ENCODE results near the gene SUMO3. TPM values are rescaled to one million over a fixed set of nuclear protein-coding genes. Genes with fewer than 3 reads are reported as not detected.

The SUMO3 gene
- total and polyA plus RNA-seq, 7 donors: 38.6 to 86.6 (median 62.1) TPM

DNA sequence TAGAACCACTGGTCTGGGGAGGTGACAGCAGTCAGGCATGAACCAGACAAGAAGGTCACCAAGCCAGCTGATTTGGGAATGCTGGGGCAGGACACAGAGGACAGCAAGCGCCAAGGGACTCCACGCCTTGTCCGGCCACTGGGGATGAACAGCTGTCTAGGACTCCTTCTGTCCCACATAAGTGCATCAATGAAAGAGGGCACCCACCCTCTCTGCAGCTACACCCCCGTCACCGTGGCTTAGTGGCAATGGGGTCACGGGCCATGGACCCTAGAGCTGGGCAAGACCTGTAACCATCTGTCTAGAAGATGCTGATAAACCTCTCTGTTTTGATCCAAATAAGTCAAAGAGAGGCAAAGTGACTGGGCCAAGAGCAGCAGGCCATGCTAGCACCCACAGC, 33.1 kb downstream of the SUMO3 start:
- intact Hi-C loops (cut with DNase I): no loop called here
- peaks cover 0 to 36% of the 10 kb centered on the region in 2 donors for H3K36me3 ChIP-seq (ENCODE audit: insufficient read depth in 1 of 2, low read depth in 1 of 2)
- ATAC-seq: peak in 2 of 4 donors; percentile 28 to 29
- H3K4me1 ChIP-seq: peaks cover 17% of the 10 kb centered on the region
- TF ChIP-seq, protein P1, sequence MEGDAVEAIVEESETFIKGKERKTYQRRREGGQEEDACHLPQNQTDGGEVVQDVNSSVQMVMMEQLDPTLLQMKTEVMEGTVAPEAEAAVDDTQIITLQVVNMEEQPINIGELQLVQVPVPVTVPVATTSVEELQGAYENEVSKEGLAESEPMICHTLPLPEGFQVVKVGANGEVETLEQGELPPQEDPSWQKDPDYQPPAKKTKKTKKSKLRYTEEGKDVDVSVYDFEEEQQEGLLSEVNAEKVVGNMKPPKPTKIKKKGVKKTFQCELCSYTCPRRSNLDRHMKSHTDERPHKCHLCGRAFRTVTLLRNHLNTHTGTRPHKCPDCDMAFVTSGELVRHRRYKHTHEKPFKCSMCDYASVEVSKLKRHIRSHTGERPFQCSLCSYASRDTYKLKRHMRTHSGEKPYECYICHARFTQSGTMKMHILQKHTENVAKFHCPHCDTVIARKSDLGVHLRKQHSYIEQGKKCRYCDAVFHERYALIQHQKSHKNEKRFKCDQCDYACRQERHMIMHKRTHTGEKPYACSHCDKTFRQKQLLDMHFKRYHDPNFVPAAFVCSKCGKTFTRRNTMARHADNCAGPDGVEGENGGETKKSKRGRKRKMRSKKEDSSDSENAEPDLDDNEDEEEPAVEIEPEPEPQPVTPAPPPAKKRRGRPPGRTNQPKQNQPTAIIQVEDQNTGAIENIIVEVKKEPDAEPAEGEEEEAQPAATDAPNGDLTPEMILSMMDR (IDR thresholded peaks at IDR 0.05): no peak
- H3K27me3 ChIP-seq (ENCODE audit: insufficient read depth in 3 of 3, low read length in 2 of 3): no peaks in the 10 kb centered on the region
- no peak for DNase-seq
- WGBS, 3 donors: 82 to 92% (median 88%) methylated on average over 6 of the region's 6 CpGs
- no peaks in the 10 kb centered on the region for H3K9me3 ChIP-seq
- no peak overlapping the region for H3K27ac ChIP-seq
- no peak overlapping the region for H3K4me3 ChIP-seq

GRCh38 chr21:44783020-44783696, 34.7 kb downstream of the SUMO3 start:
- TF ChIP-seq, protein P1 (IDR thresholded peaks at IDR 0.05): no peak
- no peak for DNase-seq
- peaks cover 25% of the 10 kb centered on the region for H3K4me1 ChIP-seq
- no peak for ATAC-seq
- intact Hi-C loops (cut with DNase I): no loop called here
- no peak overlapping the region for H3K27ac ChIP-seq
- no peaks in the 10 kb centered on the region for H3K27me3 ChIP-seq (ENCODE audit: insufficient read depth in 3 of 3, low read length in 2 of 3)
- WGBS, 3 donors: 85 to 98% (median 95%) methylated on average over 5 of the region's 5 CpGs
- peaks cover 0 to 39% of the 10 kb centered on the region in 2 donors for H3K36me3 ChIP-seq (ENCODE audit: insufficient read depth in 1 of 2, low read depth in 1 of 2)
- H3K9me3 ChIP-seq: no peaks in the 10 kb centered on the region
- no peak overlapping the region for H3K4me3 ChIP-seq

DNA sequence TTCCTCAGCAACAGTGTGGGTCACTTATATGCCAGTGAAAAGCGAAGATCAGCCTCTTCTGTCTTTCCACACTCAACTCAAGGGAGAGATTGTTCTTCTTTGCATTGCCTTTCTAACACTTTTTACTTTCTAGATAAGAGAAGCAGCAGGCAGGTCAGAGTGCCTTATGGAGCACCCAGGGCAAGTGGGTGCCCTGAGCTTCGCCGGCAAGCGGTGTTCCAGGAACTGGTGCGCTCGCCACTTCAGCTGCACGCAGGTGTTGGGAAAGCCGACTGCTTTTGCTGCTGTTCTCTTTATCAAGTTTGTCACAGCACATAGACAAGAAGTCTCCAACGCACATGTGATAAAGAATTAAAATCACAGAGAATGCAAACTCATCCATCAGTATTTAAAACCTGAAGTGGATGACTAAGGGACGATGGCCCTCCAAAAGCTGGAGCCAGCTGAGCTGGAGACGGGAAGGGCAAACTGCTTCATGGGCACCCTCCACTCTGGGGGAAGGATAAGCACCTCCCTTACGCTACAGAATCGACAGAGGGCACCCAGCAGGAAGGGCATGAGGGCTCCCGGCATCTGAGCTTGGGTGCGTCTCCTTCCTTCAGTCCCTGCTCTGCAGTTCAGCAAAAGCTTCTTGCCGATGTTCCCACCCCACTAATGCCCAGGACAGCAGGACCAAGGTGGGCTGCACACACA, 36.9 kb downstream of the SUMO3 start:
- Histone ChIP-seq H3K27ac (no peak overlapping the region), H3K36me3 (ENCODE audit: insufficient read depth in 1 of 2, low read depth in 1 of 2) (peaks cover 0 to 50% of the 10 kb centered on the region in 2 donors), H3K9me3 (no peaks in the 10 kb centered on the region), H3K4me1 (peaks cover 25% of the 10 kb centered on the region), H3K27me3 (ENCODE audit: insufficient read depth in 3 of 3, low read length in 2 of 3) (no peaks in the 10 kb centered on the region), H3K4me3 (no peak overlapping the region)
- 89 to 92% (median 89%) methylated on average over 16 of the region's 16 CpGs for WGBS, 3 donors
- peak in 1 of 4 donors; percentile 25 for ATAC-seq
- DNase-seq: no peak
- TF ChIP-seq, protein P1 (IDR thresholded peaks at IDR 0.05): no peak
- intact Hi-C loops (cut with DNase I): no loop called here

- DNase-seq: no peak
- intact Hi-C loops (cut with DNase I): no loop called here
- peak in 1 of 4 donors; percentile 28 for ATAC-seq
- WGBS, 3 donors: 50 to 70% (median 51%) methylated on average over 7 of the region's 7 CpGs
- no peak overlapping the region for H3K27ac ChIP-seq
- no peaks in the 10 kb centered on the region for H3K27me3 ChIP-seq (ENCODE audit: insufficient read depth in 3 of 3, low read length in 2 of 3)
- TF ChIP-seq, protein P1 (IDR thresholded peaks at IDR 0.05): no peak
- H3K4me1 ChIP-seq: peaks cover 25% of the 10 kb centered on the region
- H3K36me3 ChIP-seq (ENCODE audit: insufficient read depth in 1 of 2, low read depth in 1 of 2): peaks cover 0 to 53% of the 10 kb centered on the region in 2 donors
- H3K9me3 ChIP-seq: no peaks in the 10 kb centered on the region
- no peak overlapping the region for H3K4me3 ChIP-seq
Measured at GRCh38 chr21:44780137-44780502, 37.7 kb downstream of the SUMO3 start.

Measured in psoas muscle (tissue), 8 donors.